GM12878 (cell line): Measurements from ENCODE around the gene FBLIM1. TPM values are rescaled to one million over a fixed set of nuclear protein-coding genes. Genes with fewer than 3 reads are reported as not detected.

Experiments used
- CBFB ChIP-seq: IDR thresholded peaks from 2 replicates; pipeline ENCODE4 v1.6.1; 2016; ENCODE audit warnings: antibody characterized with exemption, low read depth
- FOXM1 ChIP-seq: IDR thresholded peaks from 2 replicates; pipeline ENCODE4 v1.6.1; 2012; ENCODE audit warnings: low read depth, mild to moderate bottlenecking, inconsistent platforms, low read length, moderate library complexity
- KAT2A ChIP-seq: conservative IDR thresholded peaks from 2 replicates; pipeline ENCODE4 v1.6.1; 2011; ENCODE audit warnings: low read depth, low read length; ENCODE audit not compliant: control insufficient read depth
- NR2C1 ChIP-seq: fragments of 450-650 bp; IDR thresholded peaks from 2 replicates; pipeline ENCODE4 v1.6.1; 2017; ENCODE audit warnings: antibody characterized with exemption, mild to moderate bottlenecking, moderate library complexity
- PRDM15 ChIP-seq: fragments of 450-650 bp; formaldehyde crosslinking; IDR thresholded peaks from 2 replicates; pipeline ENCODE4 v1.4.0; 2020; ENCODE audit warnings: mild to moderate bottlenecking, moderate library complexity
- TCF12 ChIP-seq: IDR thresholded peaks from 2 replicates; pipeline ENCODE4 v1.6.1; 2011; ENCODE audit warnings: low read depth, mild to moderate bottlenecking, low read length
- polyA plus RNA-seq, 11 experiments: library from polyadenylated mRNA; depleted of rRNA in 4 of 11; unstranded in 6 of 11; stranded (reverse) in 5 of 11; fragments of >200 nt; fragmentation: Nextera tagmentation in 4 of 11; fragmentation: Illumina TruSeq in 1 of 11; extraction: Ambion mirVana in 4 of 11; extraction: Trizol in 1 of 11; gene quantifications; 1 replicate in 1 of 11; 2 replicates in 10 of 11; pipeline versions ENCODE4 v1.2.1 to v1.2.3, GENCODE V29; 2011 to 2016; ENCODE audit warnings: inconsistent platforms in 2 of 11, missing spikeins in 2 of 11, low read depth in 1 of 11
- total RNA-seq, 4 experiments: library from RNA; depleted of rRNA in 3 of 4; stranded (reverse); fragments of >200 nt in 3 of 4; fragmentation: Illumina TruSeq in 1 of 4; extraction: Trizol in 1 of 4; gene quantifications; 2 replicates each; pipeline versions ENCODE4 v1.2.1 to v1.2.3, GENCODE V29; 2013 to 2021
- TF ChIP-seq, protein P1 (sequence below), 3 experiments: IDR thresholded peaks in 2 of 3; conservative IDR thresholded peaks in 1 of 3; 2 replicates each; pipeline ENCODE4 v1.5.1; 2011; ENCODE audit warnings: low read depth in 3 of 3, low read length in 3 of 3, mild to moderate bottlenecking in 3 of 3, control low read depth in 2 of 3, moderate library complexity in 2 of 3, inconsistent platforms in 1 of 3, mixed read lengths in 1 of 3; ENCODE audit not compliant: control insufficient read depth in 2 of 3, insufficient read depth in 1 of 3; ENCODE audit errors: extremely low read depth in 1 of 3

The FBLIM1 gene
- total and polyA plus RNA-seq, 10 of the 15 experiments (the other 5 are each of a cell fraction or from before 2014, with no cell fraction given) = 0.03 to 0.13 TPM; not detected in 8

- TF ChIP-seq PRDM15 (CRISPR knock-in tag) (no peak), CBFB (no peak), KAT2A (no peak), TCF12 (no peak), NR2C1 (no peak), FOXM1 (no peak)
- TF ChIP-seq, protein P1, sequence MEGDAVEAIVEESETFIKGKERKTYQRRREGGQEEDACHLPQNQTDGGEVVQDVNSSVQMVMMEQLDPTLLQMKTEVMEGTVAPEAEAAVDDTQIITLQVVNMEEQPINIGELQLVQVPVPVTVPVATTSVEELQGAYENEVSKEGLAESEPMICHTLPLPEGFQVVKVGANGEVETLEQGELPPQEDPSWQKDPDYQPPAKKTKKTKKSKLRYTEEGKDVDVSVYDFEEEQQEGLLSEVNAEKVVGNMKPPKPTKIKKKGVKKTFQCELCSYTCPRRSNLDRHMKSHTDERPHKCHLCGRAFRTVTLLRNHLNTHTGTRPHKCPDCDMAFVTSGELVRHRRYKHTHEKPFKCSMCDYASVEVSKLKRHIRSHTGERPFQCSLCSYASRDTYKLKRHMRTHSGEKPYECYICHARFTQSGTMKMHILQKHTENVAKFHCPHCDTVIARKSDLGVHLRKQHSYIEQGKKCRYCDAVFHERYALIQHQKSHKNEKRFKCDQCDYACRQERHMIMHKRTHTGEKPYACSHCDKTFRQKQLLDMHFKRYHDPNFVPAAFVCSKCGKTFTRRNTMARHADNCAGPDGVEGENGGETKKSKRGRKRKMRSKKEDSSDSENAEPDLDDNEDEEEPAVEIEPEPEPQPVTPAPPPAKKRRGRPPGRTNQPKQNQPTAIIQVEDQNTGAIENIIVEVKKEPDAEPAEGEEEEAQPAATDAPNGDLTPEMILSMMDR (IDR thresholded peaks at IDR 0.05 in 2 of 3, conservative IDR thresholded peaks at IDR 0.05 in 1 of 3; ENCODE audit: control insufficient read depth in 2 of 3, extremely low read depth in 1 of 3, insufficient read depth in 1 of 3, low read depth in 3 of 3, low read length in 3 of 3) = no peak
Measured at GRCh38 chr1:15739745-15740144, 18.9 kb upstream of the FBLIM1 start (continued).
